ENCODE results near the gene LCLAT1. TPM values are rescaled to one million over a fixed set of nuclear protein-coding genes. Genes with fewer than 3 reads are reported as not detected.

LCLAT1 gene
- total RNA-seq: 10 to 100 TPM in 1 of 2 donors, 1 to 10 TPM in 1; 8.1 to 24.1 TPM

GRCh38 chr2:30447149-30448045 lies at the start of gene LCLAT1:
Gene LCLAT1 (plus strand): TSS chr2:30447246. CDS start chr2:30525591, 78,345 bp downstream.
- DNase-seq (ENCODE audit: low spot score in 2 of 2): peak; percentile 82 to 86
- ATAC-seq: peak; percentile 89 to 90
- Mint-ChIP-seq H3K9me3 (no peaks in the 10 kb centered on the region), H3K36me3 (peaks cover 18 to 25% of the 10 kb centered on the region in 2 donors), H3K27ac (peak within 1 kb of the TSS; percentile 91 to 99)

GRCh38 chr2:30398084-30398873 lies 48.8 kb upstream of the LCLAT1 start:
- Mint-ChIP-seq H3K36me3 (no peaks in the 10 kb centered on the region), H3K27ac (no peak overlapping the region), H3K9me3 (peaks cover 0 to 4% of the 10 kb centered on the region in 2 donors)
- no peak for ATAC-seq
- no peak for DNase-seq (ENCODE audit: low spot score in 2 of 2)

GRCh38 chr2:30400151-30400954 lies 46.7 kb upstream of the LCLAT1 start:
- Mint-ChIP-seq H3K9me3 (peaks cover 0 to 4% of the 10 kb centered on the region in 2 donors), H3K36me3 (no peaks in the 10 kb centered on the region), H3K27ac (no peak overlapping the region)
- ATAC-seq: no peak
- no peak for DNase-seq (ENCODE audit: low spot score in 2 of 2)

GRCh38 chr2:30402441-30403182 lies 44.4 kb upstream of the LCLAT1 start:
- ATAC-seq (no peak), DNase-seq (ENCODE audit: low spot score in 2 of 2) (no peak)
- peaks cover 0 to 4% of the 10 kb centered on the region in 2 donors for H3K9me3 Mint-ChIP-seq
- no peak overlapping the region for H3K27ac Mint-ChIP-seq
- no peaks in the 10 kb centered on the region for H3K36me3 Mint-ChIP-seq

- Mint-ChIP-seq H3K9me3 (no peaks in the 10 kb centered on the region), H3K27ac (no peak overlapping the region), H3K36me3 (no peaks in the 10 kb centered on the region)
- DNase-seq (ENCODE audit: low spot score in 2 of 2): no peak
- ATAC-seq: no peak
Measured at GRCh38 chr2:30403592-30404312, 43.3 kb upstream of the LCLAT1 start.

- DNase-seq (ENCODE audit: low spot score in 2 of 2): no peak
- no peaks in the 10 kb centered on the region for H3K36me3 Mint-ChIP-seq
- ATAC-seq: no peak
- H3K27ac Mint-ChIP-seq: peak overlapping the region; percentile 16 to 18
- no peaks in the 10 kb centered on the region for H3K9me3 Mint-ChIP-seq
Measured at GRCh38 chr2:30404319-30405259, 42.5 kb upstream of the LCLAT1 start.

GRCh38 chr2:30405260-30405605 lies 41.8 kb upstream of the LCLAT1 start:
- Mint-ChIP-seq H3K36me3 (no peaks in the 10 kb centered on the region), H3K27ac (peak overlapping the region in 1 of 2 donors; percentile 16), H3K9me3 (no peaks in the 10 kb centered on the region)
- DNase-seq (ENCODE audit: low spot score in 2 of 2) (no peak), ATAC-seq (no peak)

- Mint-ChIP-seq H3K36me3 (no peaks in the 10 kb centered on the region), H3K27ac (no peak overlapping the region), H3K9me3 (no peaks in the 10 kb centered on the region)
- DNase-seq (ENCODE audit: low spot score in 2 of 2) (no peak), ATAC-seq (no peak)
Measured at GRCh38 chr2:30406853-30407252, 40.2 kb upstream of the LCLAT1 start.

GRCh38 chr2:30408961-30409387 lies 38.1 kb upstream of the LCLAT1 start:
- no peaks in the 10 kb centered on the region for H3K36me3 Mint-ChIP-seq
- DNase-seq (ENCODE audit: low spot score in 2 of 2) (no peak), ATAC-seq (no peak)
- H3K9me3 Mint-ChIP-seq: no peaks in the 10 kb centered on the region
- peak overlapping the region in 1 of 2 donors; percentile 69 for H3K27ac Mint-ChIP-seq

- Mint-ChIP-seq H3K36me3 (no peaks in the 10 kb centered on the region), H3K27ac (peak overlapping the region in 1 of 2 donors; percentile 36), H3K9me3 (no peaks in the 10 kb centered on the region)
- DNase-seq (ENCODE audit: low spot score in 2 of 2) (peak in 1 of 2 donors; percentile 15), ATAC-seq (peak; percentile 80 to 84)
Measured at GRCh38 chr2:30410217-30410616, 36.8 kb upstream of the LCLAT1 start.

GRCh38 chr2:30412047-30412683 lies 34.9 kb upstream of the LCLAT1 start:
- Mint-ChIP-seq H3K27ac (no peak overlapping the region), H3K36me3 (peaks cover 0 to 4% of the 10 kb centered on the region in 2 donors), H3K9me3 (no peaks in the 10 kb centered on the region)
- DNase-seq (ENCODE audit: low spot score in 2 of 2) (no peak), ATAC-seq (no peak)

- DNase-seq (ENCODE audit: low spot score in 2 of 2): no peak
- Mint-ChIP-seq H3K27ac (no peak overlapping the region), H3K9me3 (no peaks in the 10 kb centered on the region), H3K36me3 (peaks cover 0 to 4% of the 10 kb centered on the region in 2 donors)
- ATAC-seq: no peak
Measured at GRCh38 chr2:30412684-30413570, 34.1 kb upstream of the LCLAT1 start.

- H3K27ac Mint-ChIP-seq: no peak overlapping the region
- no peaks in the 10 kb centered on the region for H3K9me3 Mint-ChIP-seq
- H3K36me3 Mint-ChIP-seq: peaks cover 0 to 4% of the 10 kb centered on the region in 2 donors
- DNase-seq (ENCODE audit: low spot score in 2 of 2) (no peak), ATAC-seq (no peak)
Measured at GRCh38 chr2:30414961-30415360, 32.1 kb upstream of the LCLAT1 start.

All from activated naive CD4-positive, alpha-beta T cell treated with anti-CD3 and anti-CD28 coated beads, Interleukin-2, amount 50 U/mL, for 72 hours (primary cell).